GM19351 (cell line): ENCODE measurements around the gene TENT5C.
"Not testable (repeated sequence)": the region's sequence is repeated elsewhere in the genome, so short reads cannot be mapped to it uniquely, and the experiment has no call there.

Source experiments
- ATAC-seq: cut with Tn5 transposase; IDR thresholded peaks from one replicate; pipeline ENCODE4 v1.9.1; 2021; ENCODE audit warnings: mild to moderate bottlenecking, moderate library complexity; ENCODE audit not compliant: unreplicated experiment

The TENT5C gene

GRCh38 chr1:117605774-117606648 is at the start of gene TENT5C:
TSS of gene TENT5C (plus strand) at chr1:117606048. CDS start at chr1:117622869, 16,821 bp downstream.
- peak; percentile 88 for ATAC-seq

- no peak for ATAC-seq
These were observed 49.5 kb upstream of the TENT5C start for GRCh38 chr1:117556341-117556740.

GRCh38 chr1:117556976-117557375 is 48.9 kb upstream of the TENT5C start:
- ATAC-seq: no peak

- not testable (repeated sequence) for ATAC-seq
These were observed 47.4 kb upstream of the TENT5C start for GRCh38 chr1:117558451-117558850.

- ATAC-seq: no peak
These were observed 46.7 kb upstream of the TENT5C start for GRCh38 chr1:117559139-117559538.

- no peak for ATAC-seq
These were observed 45.9 kb upstream of the TENT5C start for GRCh38 chr1:117559985-117560384.

GRCh38 chr1:117561071-117561470 is 44.8 kb upstream of the TENT5C start:
- ATAC-seq: no peak

GRCh38 chr1:117561551-117561950 is 44.3 kb upstream of the TENT5C start:
- no peak for ATAC-seq

GRCh38 chr1:117562581-117563491 is 43.0 kb upstream of the TENT5C start:
- no peak for ATAC-seq

GRCh38 chr1:117563492-117563875 is 42.4 kb upstream of the TENT5C start:
- ATAC-seq: no peak

GRCh38 chr1:117564227-117565075 is 41.4 kb upstream of the TENT5C start:
- ATAC-seq: no peak

- ATAC-seq: no peak
These were observed 40.7 kb upstream of the TENT5C start for GRCh38 chr1:117565076-117565556.

- no peak for ATAC-seq
These were observed 39.9 kb upstream of the TENT5C start for GRCh38 chr1:117565745-117566455.

GRCh38 chr1:117566556-117566955 is 39.3 kb upstream of the TENT5C start:
- no peak for ATAC-seq

GRCh38 chr1:117567435-117567834 is 38.4 kb upstream of the TENT5C start:
- no peak for ATAC-seq

GRCh38 chr1:117567976-117568375 is 37.9 kb upstream of the TENT5C start:
- no peak for ATAC-seq

- no peak for ATAC-seq
These were observed 36.8 kb upstream of the TENT5C start for GRCh38 chr1:117568999-117569398.

- ATAC-seq: no peak
These were observed 36.0 kb upstream of the TENT5C start for GRCh38 chr1:117569856-117570255.

GRCh38 chr1:117570988-117571409 is 34.8 kb upstream of the TENT5C start:
- no peak for ATAC-seq

GRCh38 chr1:117571496-117571895 is 34.4 kb upstream of the TENT5C start:
- no peak for ATAC-seq
